Measurements from ENCODE around the gene TM9SF1. TPM values are rescaled to one million over a fixed set of nuclear protein-coding genes. Genes with fewer than 3 reads are reported as not detected.

TM9SF1 gene
- polyA plus RNA-seq, 1 donor: 50.9 TPM

DNA sequence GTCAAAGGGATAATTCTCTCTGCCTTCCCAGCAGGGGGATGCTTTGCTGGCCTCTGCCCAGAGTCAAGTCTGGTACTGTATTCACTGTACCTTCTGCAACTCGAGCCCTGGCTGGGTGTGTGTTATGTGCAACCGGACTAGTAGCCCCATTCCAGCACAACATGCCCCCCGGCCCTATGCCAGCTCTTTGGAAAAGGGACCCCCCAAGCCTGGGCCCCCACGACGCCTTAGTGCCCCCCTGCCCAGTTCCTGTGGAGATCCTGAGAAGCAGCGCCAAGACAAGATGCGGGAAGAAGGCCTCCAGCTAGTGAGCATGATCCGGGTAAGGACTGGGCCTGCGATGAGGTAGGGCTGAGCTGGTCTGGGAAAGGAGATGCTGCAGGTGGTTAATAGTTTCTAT, 44.7 kb downstream of the TM9SF1 start:
- no peak for DNase-seq
- no CpG with 5 or more reads among the region's 9 CpGs for WGBS (ENCODE audit: insufficient coverage, low lambda C conversion rate)
- Histone ChIP-seq H3K36me3 (ENCODE audit: control insufficient read depth, insufficient read depth, low read length) (peaks cover 58% of the 10 kb centered on the region), H3K27me3 (ENCODE audit: control insufficient read depth, insufficient read depth, low read length) (no peaks in the 10 kb centered on the region), H3K27ac (ENCODE audit: low read length) (no peak overlapping the region), H3K4me1 (ENCODE audit: control insufficient read depth, insufficient read depth, low read length) (peaks cover 15% of the 10 kb centered on the region), H3K4me3 (ENCODE audit: low read length) (no peak overlapping the region), H3K9me3 (ENCODE audit: control insufficient read depth, low read depth, low read length) (no peaks in the 10 kb centered on the region)

DNA sequence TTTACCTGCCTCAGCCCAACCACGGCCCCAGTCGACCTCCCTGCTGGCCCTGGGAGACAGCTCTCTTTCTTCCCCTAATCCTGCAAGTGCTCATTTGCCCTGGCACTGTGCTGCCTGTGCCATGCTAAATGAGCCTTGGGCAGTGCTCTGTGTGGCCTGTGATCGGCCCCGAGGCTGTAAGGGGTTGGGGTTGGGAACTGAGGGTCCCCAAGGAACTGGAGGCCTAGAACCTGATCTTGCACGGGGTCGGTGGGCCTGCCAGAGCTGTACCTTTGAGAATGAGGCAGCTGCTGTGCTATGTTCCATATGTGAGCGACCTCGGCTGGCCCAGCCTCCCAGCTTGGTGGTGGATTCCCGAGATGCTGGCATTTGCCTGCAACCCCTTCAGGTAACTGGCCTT, 45.2 kb downstream of the TM9SF1 start:
- no CpG with 5 or more reads among the region's 9 CpGs for WGBS (ENCODE audit: insufficient coverage, low lambda C conversion rate)
- H3K36me3 ChIP-seq (ENCODE audit: control insufficient read depth, insufficient read depth, low read length): peaks cover 53% of the 10 kb centered on the region
- no peaks in the 10 kb centered on the region for H3K9me3 ChIP-seq (ENCODE audit: control insufficient read depth, low read depth, low read length)
- H3K4me1 ChIP-seq (ENCODE audit: control insufficient read depth, insufficient read depth, low read length): peaks cover 20% of the 10 kb centered on the region
- H3K4me3 ChIP-seq (ENCODE audit: low read length): no peak overlapping the region
- DNase-seq: no peak
- H3K27me3 ChIP-seq (ENCODE audit: control insufficient read depth, insufficient read depth, low read length): no peaks in the 10 kb centered on the region
- H3K27ac ChIP-seq (ENCODE audit: low read length): no peak overlapping the region

DNA sequence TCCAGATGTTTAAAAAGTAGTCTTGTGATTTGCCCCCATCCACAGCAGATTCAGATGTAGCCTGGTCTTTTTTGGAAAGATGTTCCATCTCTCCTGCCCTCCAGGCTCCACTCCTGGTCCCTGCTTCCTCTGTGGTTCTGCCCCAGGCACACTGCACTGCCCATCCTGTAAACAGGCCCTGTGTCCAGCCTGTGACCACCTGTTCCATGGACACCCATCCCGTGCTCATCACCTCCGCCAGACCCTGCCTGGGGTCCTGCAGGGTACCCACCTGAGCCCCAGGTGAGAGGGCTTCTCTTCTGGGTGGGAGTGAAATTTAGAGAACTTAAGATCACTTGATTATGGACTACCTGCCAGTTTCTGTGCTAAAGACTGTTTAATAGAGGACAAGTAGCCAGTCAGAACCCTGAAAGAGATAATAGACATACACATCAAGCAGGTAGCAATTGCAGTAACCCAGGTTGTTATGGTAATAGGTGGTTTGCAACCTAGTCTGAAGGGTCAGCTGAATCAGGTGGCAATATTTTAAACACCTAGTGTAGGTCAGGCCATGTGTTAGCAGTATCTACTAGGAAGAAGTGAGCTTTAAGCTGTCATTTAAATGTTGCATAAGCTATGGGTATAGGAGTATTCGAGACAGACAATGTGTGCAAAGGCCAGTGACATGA, 45.8 kb downstream of the TM9SF1 start:
- no peaks in the 10 kb centered on the region for H3K9me3 ChIP-seq (ENCODE audit: control insufficient read depth, low read depth, low read length)
- H3K4me1 ChIP-seq (ENCODE audit: control insufficient read depth, insufficient read depth, low read length): peaks cover 24% of the 10 kb centered on the region
- H3K27me3 ChIP-seq (ENCODE audit: control insufficient read depth, insufficient read depth, low read length): no peaks in the 10 kb centered on the region
- DNase-seq: no peak
- H3K27ac ChIP-seq (ENCODE audit: low read length): no peak overlapping the region
- H3K36me3 ChIP-seq (ENCODE audit: control insufficient read depth, insufficient read depth, low read length): peaks cover 49% of the 10 kb centered on the region
- H3K4me3 ChIP-seq (ENCODE audit: low read length): no peak overlapping the region
- WGBS (ENCODE audit: insufficient coverage, low lambda C conversion rate): no CpG with 5 or more reads among the region's 3 CpGs

DNA sequence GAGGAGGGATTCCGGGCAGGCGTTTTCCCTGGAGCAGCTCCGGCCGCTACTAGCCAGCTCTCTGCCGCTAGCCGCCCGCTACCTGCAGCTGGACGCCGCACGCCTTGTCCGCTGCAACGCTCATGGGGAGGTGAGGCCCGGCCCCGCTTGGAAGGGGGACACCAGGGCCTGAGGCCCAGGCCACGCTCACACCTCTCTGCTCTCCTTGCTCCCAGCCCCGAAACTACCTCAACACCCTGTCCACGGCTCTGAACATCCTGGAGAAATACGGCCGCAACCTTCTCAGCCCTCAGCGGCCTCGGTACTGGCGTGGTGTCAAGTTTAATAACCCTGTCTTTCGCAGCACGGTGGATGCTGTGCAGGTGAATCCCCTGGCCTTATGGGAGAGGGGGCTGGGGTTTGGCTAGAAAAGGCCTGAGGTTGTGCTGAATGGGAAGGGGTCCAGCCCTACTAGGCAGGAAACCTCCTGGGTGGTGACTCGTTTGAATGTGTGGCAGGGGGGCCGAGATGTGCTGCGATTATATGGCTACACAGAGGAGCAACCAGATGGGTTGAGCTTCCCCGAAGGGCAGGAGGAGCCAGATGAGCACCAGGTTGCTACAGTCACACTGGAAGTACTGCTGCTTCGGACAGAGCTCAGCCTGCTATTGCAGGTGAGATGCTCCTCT, 47.3 kb downstream of the TM9SF1 start:
- Histone ChIP-seq H3K27ac (ENCODE audit: low read length) (no peak overlapping the region), H3K36me3 (ENCODE audit: control insufficient read depth, insufficient read depth, low read length) (peaks cover 56% of the 10 kb centered on the region), H3K9me3 (ENCODE audit: control insufficient read depth, low read depth, low read length) (no peaks in the 10 kb centered on the region), H3K27me3 (ENCODE audit: control insufficient read depth, insufficient read depth, low read length) (no peaks in the 10 kb centered on the region), H3K4me3 (ENCODE audit: low read length) (peak overlapping the region; percentile 83), H3K4me1 (ENCODE audit: control insufficient read depth, insufficient read depth, low read length) (peaks cover 36% of the 10 kb centered on the region)
- WGBS (ENCODE audit: insufficient coverage, low lambda C conversion rate): no CpG with 5 or more reads among the region's 29 CpGs
- DNase-seq: no peak

DNA sequence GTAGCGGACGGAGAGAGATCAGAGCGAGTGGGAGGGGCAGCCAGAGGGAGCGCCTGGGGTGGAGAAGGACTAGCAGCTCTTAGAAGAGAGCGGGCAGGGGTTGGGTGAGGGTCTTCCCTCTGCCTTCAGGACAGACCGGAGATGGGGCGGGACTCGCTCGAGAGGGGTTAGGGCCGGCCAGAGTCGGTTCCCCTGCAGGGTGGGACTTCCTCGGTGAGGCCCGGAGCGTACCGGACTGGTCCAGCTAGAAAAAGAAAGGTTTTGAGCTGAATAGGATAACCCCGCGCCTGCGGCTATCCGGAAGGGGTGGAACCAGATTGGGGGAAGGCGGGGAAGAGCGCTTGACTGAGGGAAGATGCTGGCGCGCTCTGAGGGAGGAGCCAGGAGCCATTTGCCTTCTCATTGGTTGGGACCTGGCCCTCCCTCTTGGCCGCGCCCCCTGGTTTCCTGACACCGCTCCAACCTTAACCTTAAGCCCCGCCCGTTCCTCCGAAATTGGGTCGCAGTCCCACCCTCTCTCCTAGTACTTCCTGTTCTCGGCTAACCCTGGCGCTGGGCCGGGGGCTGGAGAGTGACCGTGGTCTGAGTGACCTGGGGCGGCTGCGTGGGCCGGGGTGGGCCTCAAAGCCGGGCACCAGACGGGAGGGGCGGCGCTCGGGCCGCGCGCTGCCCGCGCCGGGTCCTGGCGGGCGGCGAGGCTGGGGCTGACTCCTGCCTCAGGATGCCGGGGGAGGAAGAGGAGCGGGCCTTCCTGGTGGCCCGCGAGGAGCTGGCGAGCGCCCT, 48.1 kb downstream of the TM9SF1 start, which contains the start of gene RNF31:
Gene RNF31 (plus strand): TSS at position 521 of the 783 bp plus-strand sequence. CDS start 201 bp downstream, at position 722.
- Histone ChIP-seq H3K4me3 (ENCODE audit: low read length) (peak within 1 kb of the TSS; percentile 83), H3K27ac (ENCODE audit: low read length) (peak within 1 kb of the TSS; percentile 88), H3K9me3 (ENCODE audit: control insufficient read depth, low read depth, low read length) (no peaks in the 10 kb centered on the region), H3K4me1 (ENCODE audit: control insufficient read depth, insufficient read depth, low read length) (peaks cover 42% of the 10 kb centered on the region), H3K27me3 (ENCODE audit: control insufficient read depth, insufficient read depth, low read length) (no peaks in the 10 kb centered on the region), H3K36me3 (ENCODE audit: control insufficient read depth, insufficient read depth, low read length) (peaks cover 50% of the 10 kb centered on the region)
- no CpG with 5 or more reads among the region's 57 CpGs for WGBS (ENCODE audit: insufficient coverage, low lambda C conversion rate)
- DNase-seq: peak; percentile 97 to 98

DNA sequence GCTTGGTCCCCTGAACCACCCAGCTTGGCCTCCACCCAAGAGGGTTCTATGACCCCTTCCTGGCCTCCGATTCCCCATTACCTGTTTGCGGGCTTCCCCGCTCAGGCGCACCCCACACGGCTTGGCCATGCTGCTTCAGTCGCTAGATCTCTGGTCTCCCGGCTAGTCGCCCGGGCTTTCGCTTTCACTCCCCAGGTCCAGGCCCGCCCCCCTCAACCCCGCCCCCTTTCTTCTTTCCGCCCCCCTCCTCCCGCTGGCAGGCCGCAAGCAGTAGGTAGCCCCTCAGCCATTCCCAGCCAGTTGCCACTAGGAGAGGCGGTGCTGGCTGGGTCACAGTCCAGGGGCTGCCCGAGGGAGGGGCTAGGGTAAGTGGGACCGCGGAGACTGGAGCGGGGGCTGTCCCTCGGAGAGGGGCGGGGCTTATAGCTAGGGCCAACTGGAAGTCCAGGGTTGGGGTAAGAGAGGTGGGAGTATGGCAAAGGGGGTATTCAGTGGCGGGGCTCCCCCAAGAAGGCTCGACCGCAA, 48.7 kb downstream of the TM9SF1 start, which contains the start of gene PSME2:
Gene PSME2 (minus strand): TSS at position 158 of the 525 bp plus-strand sequence. CDS start 29 bp downstream, at position 129.
- Histone ChIP-seq H3K4me3 (ENCODE audit: low read length) (peak within 1 kb of the TSS; percentile 83), H3K36me3 (ENCODE audit: control insufficient read depth, insufficient read depth, low read length) (peaks cover 43% of the 10 kb centered on the region), H3K27ac (ENCODE audit: low read length) (peak within 1 kb of the TSS; percentile 88), H3K27me3 (ENCODE audit: control insufficient read depth, insufficient read depth, low read length) (no peaks in the 10 kb centered on the region), H3K4me1 (ENCODE audit: control insufficient read depth, insufficient read depth, low read length) (peaks cover 43% of the 10 kb centered on the region), H3K9me3 (ENCODE audit: control insufficient read depth, low read depth, low read length) (no peaks in the 10 kb centered on the region)
- DNase-seq: peak; percentile 97 to 99
- WGBS (ENCODE audit: insufficient coverage, low lambda C conversion rate): 0% methylated on average over 3 of the region's 25 CpGs

DNA sequence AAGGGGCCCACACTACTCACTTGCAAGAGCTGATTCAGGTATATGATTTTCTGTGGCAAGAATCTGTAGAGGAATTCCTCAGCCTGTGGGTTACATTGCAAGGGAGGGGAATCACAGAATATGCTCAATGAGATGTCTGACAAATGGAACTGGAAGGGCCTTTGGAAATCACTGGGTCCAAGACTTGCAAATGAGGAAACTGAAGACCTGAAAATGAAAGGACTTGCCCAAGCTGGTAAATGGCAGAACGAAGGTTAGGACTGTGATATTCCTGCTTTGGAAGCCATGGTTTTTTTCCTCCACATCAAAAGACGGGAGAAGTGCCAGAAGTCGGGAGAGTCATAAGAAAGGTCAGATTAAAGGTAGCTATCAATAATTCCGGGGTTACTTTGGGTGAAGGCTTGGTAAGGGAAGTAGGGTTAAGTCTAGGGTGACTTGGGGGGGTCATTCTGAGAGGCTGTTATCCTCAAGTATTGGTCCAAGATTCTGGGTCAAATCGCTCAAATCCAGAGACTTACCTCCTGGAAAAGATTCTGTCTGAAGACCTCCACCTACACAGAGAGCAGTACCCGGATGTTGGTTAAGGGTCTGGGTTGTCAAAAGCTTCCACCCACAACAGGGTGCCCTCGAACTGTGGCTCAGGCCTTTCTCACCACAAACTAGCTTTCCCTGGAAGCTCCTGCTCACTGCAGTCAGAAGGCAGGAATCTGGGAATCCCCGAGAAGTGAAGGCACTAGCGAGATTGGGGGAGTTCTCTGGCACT, 49.4 kb downstream of the TM9SF1 start:
- Histone ChIP-seq H3K27ac (ENCODE audit: low read length) (peak overlapping the region; percentile 88), H3K4me1 (ENCODE audit: control insufficient read depth, insufficient read depth, low read length) (peaks cover 43% of the 10 kb centered on the region), H3K27me3 (ENCODE audit: control insufficient read depth, insufficient read depth, low read length) (no peaks in the 10 kb centered on the region), H3K36me3 (ENCODE audit: control insufficient read depth, insufficient read depth, low read length) (peaks cover 37% of the 10 kb centered on the region), H3K4me3 (ENCODE audit: low read length) (peak overlapping the region; percentile 83), H3K9me3 (ENCODE audit: control insufficient read depth, low read depth, low read length) (no peaks in the 10 kb centered on the region)
- no peak for DNase-seq
- no CpG with 5 or more reads among the region's 9 CpGs for WGBS (ENCODE audit: insufficient coverage, low lambda C conversion rate)

DNA sequence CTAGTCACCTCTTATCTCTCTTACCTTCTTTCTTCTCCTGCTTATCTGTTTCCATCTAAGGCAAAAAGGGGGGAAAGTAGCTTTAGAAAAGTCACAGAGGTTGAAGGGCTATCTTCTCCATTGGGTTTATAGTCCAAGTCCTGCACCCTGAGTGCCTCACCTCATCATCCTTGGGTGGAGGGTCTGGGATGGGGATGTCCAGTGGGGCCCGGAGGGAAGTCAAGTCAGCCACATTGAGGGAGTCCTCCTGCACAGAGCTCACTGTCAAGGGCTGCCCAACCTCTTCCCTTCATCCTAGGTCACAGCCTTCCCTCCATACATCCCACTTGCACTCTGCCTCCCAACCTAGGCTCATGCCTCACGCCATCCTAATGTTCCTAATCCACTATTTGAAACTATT, 50.0 kb downstream of the TM9SF1 start:
- no peak for DNase-seq
- Histone ChIP-seq H3K27me3 (ENCODE audit: control insufficient read depth, insufficient read depth, low read length) (no peaks in the 10 kb centered on the region), H3K9me3 (ENCODE audit: control insufficient read depth, low read depth, low read length) (no peaks in the 10 kb centered on the region), H3K4me1 (ENCODE audit: control insufficient read depth, insufficient read depth, low read length) (peaks cover 43% of the 10 kb centered on the region), H3K36me3 (ENCODE audit: control insufficient read depth, insufficient read depth, low read length) (peaks cover 30% of the 10 kb centered on the region), H3K4me3 (ENCODE audit: low read length) (peak overlapping the region; percentile 83), H3K27ac (ENCODE audit: low read length) (peak overlapping the region; percentile 88)
- WGBS (ENCODE audit: insufficient coverage, low lambda C conversion rate): no CpG with 5 or more reads among the region's 2 CpGs

DNA sequence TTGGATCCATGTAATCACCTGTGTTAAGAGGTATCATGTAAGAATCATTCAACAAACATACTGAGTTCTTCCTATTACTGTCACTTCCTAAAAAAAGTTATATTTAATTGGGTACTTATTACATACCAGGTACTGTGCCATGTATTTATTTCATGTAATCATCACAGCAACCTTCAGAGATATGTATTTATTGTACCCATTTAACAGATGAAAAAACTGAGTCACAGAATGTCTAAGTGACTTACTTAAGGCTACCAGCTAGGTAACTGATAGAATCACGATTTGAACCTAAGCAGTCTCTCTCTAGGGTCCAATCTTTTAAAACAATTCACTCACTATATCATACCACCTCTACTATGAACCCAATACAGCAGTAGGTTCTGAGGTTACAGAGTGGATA, 50.8 kb downstream of the TM9SF1 start:
- Histone ChIP-seq H3K4me3 (ENCODE audit: low read length) (no peak overlapping the region), H3K27ac (ENCODE audit: low read length) (no peak overlapping the region), H3K4me1 (ENCODE audit: control insufficient read depth, insufficient read depth, low read length) (peaks cover 46% of the 10 kb centered on the region), H3K27me3 (ENCODE audit: control insufficient read depth, insufficient read depth, low read length) (no peaks in the 10 kb centered on the region), H3K9me3 (ENCODE audit: control insufficient read depth, low read depth, low read length) (no peaks in the 10 kb centered on the region), H3K36me3 (ENCODE audit: control insufficient read depth, insufficient read depth, low read length) (peaks cover 26% of the 10 kb centered on the region)
- WGBS (ENCODE audit: insufficient coverage, low lambda C conversion rate): no CpG with 5 or more reads among the region's 1 CpG
- no peak for DNase-seq

All from large intestine (tissue), 3 donors.